ENCODE data around the gene MSH5. TPM values are rescaled to one million over a fixed set of nuclear protein-coding genes. Genes with fewer than 3 reads are reported as not detected.

MSH5 gene
- total and polyA plus RNA-seq, 2 experiments from 2014 or later, result 12.1 to 23.9 TPM

DNA sequence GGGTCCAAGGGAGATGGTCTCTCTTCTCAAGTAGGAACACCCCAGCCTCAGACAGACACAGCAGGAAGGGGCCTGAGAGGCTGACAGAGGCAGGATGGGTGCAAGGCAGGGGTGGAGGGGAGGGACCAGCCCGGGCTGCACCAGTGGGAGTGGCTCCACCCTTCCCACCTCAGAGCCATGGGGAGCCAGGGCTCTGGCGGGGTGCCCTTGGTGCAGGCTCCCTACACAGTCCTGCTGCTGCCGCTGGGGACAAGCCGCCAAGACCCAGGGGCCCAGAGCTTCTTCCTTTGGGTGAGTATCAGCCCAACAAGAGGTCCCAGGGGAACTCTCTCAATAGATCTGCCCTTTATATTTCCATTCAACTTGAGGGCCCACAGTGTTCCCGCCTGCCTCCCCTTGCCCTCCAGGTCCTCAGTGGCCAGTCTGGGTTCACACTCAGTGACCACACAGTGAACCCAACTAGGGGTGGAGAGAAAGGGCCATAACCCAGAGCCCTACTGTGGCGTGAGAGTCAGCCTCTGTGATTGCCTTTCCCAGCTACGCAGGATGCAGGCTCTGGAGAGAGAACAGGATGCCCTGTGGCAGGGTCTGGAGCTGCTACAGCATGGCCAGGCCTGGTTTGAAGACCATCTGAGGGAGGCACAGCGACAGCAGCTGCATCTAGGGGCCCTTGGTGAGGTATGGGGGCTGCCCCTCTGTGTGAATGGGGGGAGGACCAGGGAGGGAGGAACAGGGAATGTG lies 23.2 kb downstream of the MSH5 start:
- Histone ChIP-seq H3K27me3 (ENCODE audit: insufficient read depth) (no peaks in the 10 kb centered on the region), H3K4me2 (no peak overlapping the region), H3K27ac (ENCODE audit: low read depth) (no peak overlapping the region), H3K4me1 (ENCODE audit: insufficient read depth) (peaks cover 14% of the 10 kb centered on the region), H3K79me2 (replicated peaks; ENCODE audit: insufficient read depth) (no peaks in the 10 kb centered on the region), H2AFZ (no peak overlapping the region), H3K9me2 (ENCODE audit: insufficient read depth) (no peaks in the 10 kb centered on the region), H4K20me1 (replicated peaks; ENCODE audit: insufficient read depth) (no peaks in the 10 kb centered on the region), H3K36me3 (ENCODE audit: insufficient read depth) (no peaks in the 10 kb centered on the region), H3K4me3 (no peak overlapping the region), H3F3A (replicated peaks; ENCODE audit: low read depth) (0 out of 2 replicates have a peak, but pooled peaks cover 2% of the 10 kb centered on the region)
- H3K4me1 Mint-ChIP-seq, result peaks cover 24% of the 10 kb centered on the region
- TF ChIP-seq ZNF114 (CRISPR knock-in tag; IDR thresholded peaks at IDR 0.05), result no peak
- TF ChIP-seq POLR2AphosphoS5 (IDR thresholded peaks at IDR 0.05; ENCODE audit: low read depth), result no peak
- H3K9me3 Mint-ChIP-seq, result no peaks in the 10 kb centered on the region; the same call in 2 of the 3 replicates
- no peak for ATAC-seq
- H3K36me3 Mint-ChIP-seq (ENCODE audit: low read depth), result peaks cover 22% of the 10 kb centered on the region
- H3K4me3 Mint-ChIP-seq, result peak overlapping the region; percentile 2; the same call in 1 of the 3 replicates
- no peak for DNase-seq (ENCODE audit: low spot score)
- H3K27ac Mint-ChIP-seq, result peak overlapping the region; percentile 59; the same call in 1 of the 2 replicates
- H3K27me3 Mint-ChIP-seq (ENCODE audit: insufficient read depth, low read depth, poor library complexity), result peaks cover 14% of the 10 kb centered on the region

DNA sequence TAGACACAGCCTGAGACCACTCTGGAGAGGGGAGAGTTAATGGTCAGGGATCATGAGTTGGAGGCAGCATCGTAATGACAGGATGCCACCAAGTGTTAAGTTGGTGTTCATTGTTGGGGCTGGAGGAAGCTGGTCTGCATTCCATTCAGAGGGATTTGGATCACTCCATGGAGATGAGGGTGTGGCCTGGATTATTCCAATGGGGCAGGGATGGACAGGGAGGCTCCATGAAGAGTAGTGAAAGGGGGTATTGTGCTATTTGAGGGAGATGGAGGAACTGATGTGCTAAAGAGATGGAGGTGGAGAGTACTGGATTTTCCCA lies 23.8 kb downstream of the MSH5 start:
- H3K79me2 ChIP-seq (replicated peaks; ENCODE audit: insufficient read depth), result no peaks in the 10 kb centered on the region
- Mint-ChIP-seq H3K4me1 (peaks cover 24% of the 10 kb centered on the region), H3K4me3 (peak overlapping the region; percentile 2; the same call in 1 of the 3 replicates), H3K27me3 (ENCODE audit: insufficient read depth, low read depth, poor library complexity) (peaks cover 15% of the 10 kb centered on the region), H3K9me3 (no peaks in the 10 kb centered on the region; the same call in 2 of the 3 replicates), H3K27ac (peak overlapping the region; percentile 59; the same call in 1 of the 2 replicates), H3K36me3 (ENCODE audit: low read depth) (peaks cover 22% of the 10 kb centered on the region)
- no peaks in the 10 kb centered on the region for H3K27me3 ChIP-seq (ENCODE audit: insufficient read depth)
- 0 out of 2 replicates have a peak, but pooled peaks cover 2% of the 10 kb centered on the region for H3F3A ChIP-seq (replicated peaks; ENCODE audit: low read depth)
- DNase-seq (ENCODE audit: low spot score) (peak; percentile 71), ATAC-seq (peak; percentile 29)
- H3K4me3 ChIP-seq, result no peak overlapping the region
- no peak overlapping the region for H3K4me2 ChIP-seq
- no peak overlapping the region for H2AFZ ChIP-seq
- peaks cover 14% of the 10 kb centered on the region for H3K4me1 ChIP-seq (ENCODE audit: insufficient read depth)
- TF ChIP-seq, protein P1, sequence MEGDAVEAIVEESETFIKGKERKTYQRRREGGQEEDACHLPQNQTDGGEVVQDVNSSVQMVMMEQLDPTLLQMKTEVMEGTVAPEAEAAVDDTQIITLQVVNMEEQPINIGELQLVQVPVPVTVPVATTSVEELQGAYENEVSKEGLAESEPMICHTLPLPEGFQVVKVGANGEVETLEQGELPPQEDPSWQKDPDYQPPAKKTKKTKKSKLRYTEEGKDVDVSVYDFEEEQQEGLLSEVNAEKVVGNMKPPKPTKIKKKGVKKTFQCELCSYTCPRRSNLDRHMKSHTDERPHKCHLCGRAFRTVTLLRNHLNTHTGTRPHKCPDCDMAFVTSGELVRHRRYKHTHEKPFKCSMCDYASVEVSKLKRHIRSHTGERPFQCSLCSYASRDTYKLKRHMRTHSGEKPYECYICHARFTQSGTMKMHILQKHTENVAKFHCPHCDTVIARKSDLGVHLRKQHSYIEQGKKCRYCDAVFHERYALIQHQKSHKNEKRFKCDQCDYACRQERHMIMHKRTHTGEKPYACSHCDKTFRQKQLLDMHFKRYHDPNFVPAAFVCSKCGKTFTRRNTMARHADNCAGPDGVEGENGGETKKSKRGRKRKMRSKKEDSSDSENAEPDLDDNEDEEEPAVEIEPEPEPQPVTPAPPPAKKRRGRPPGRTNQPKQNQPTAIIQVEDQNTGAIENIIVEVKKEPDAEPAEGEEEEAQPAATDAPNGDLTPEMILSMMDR (conservative IDR thresholded peaks at IDR 0.05; ENCODE audit: low read depth in 2 of 2), result peak in 1 of 2 experiments; percentile 17; a peak in 1 of 4 replicates
- TF ChIP-seq ZNF331 (CRISPR knock-in tag; IDR thresholded peaks at IDR 0.05; ENCODE audit: low read depth), result no peak
- no peak for TF ChIP-seq EZH2 (IDR thresholded peaks at IDR 0.05; ENCODE audit: low read depth, unreplicated experiment)
- no peak for TF ChIP-seq EZH2phosphoT487 (IDR thresholded peaks at IDR 0.05; ENCODE audit: unreplicated experiment)
- H3K9me2 ChIP-seq (ENCODE audit: insufficient read depth), result no peaks in the 10 kb centered on the region
- H3K27ac ChIP-seq (ENCODE audit: low read depth), result no peak overlapping the region
- no peaks in the 10 kb centered on the region for H3K36me3 ChIP-seq (ENCODE audit: insufficient read depth)
- H4K20me1 ChIP-seq (replicated peaks; ENCODE audit: insufficient read depth), result no peaks in the 10 kb centered on the region

DNA sequence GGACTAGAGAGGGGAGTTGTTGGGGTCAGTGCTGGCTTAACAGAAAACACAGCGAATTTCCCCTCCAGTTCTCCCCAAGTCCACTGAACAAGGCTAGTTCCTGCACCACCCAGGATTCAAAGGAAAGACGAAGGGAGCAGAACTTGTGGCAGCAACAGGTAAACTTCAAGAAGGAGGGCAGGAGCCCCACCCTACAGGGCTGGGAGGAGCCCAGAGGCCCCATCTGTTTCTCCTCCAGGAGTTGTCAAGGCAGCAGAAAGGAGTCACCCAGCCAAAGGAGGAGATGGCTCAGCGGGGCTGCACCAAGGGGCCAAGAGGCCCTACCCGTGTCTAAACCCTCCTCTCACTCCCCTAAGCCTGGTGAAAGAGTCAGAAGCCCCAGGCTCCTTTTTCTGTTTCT lies 24.4 kb downstream of the MSH5 start:
- Mint-ChIP-seq H3K4me3 (no peak overlapping the region), H3K36me3 (ENCODE audit: low read depth) (peaks cover 18% of the 10 kb centered on the region), H3K27me3 (ENCODE audit: insufficient read depth, low read depth, poor library complexity) (peaks cover 15% of the 10 kb centered on the region), H3K4me1 (peaks cover 24% of the 10 kb centered on the region), H3K27ac (no peak overlapping the region), H3K9me3 (no peaks in the 10 kb centered on the region; the same call in 2 of the 3 replicates)
- Histone ChIP-seq H3K36me3 (ENCODE audit: insufficient read depth) (no peaks in the 10 kb centered on the region), H3F3A (replicated peaks; ENCODE audit: low read depth) (0 out of 2 replicates have a peak, but pooled peaks cover 2% of the 10 kb centered on the region), H3K4me3 (no peak overlapping the region), H2AFZ (no peak overlapping the region), H3K27me3 (ENCODE audit: insufficient read depth) (no peaks in the 10 kb centered on the region), H3K4me1 (ENCODE audit: insufficient read depth) (peaks cover 14% of the 10 kb centered on the region), H3K9me2 (ENCODE audit: insufficient read depth) (no peaks in the 10 kb centered on the region), H3K79me2 (replicated peaks; ENCODE audit: insufficient read depth) (no peaks in the 10 kb centered on the region), H3K4me2 (no peak overlapping the region), H4K20me1 (replicated peaks; ENCODE audit: insufficient read depth) (no peaks in the 10 kb centered on the region), H3K27ac (ENCODE audit: low read depth) (no peak overlapping the region)
- no peak for DNase-seq (ENCODE audit: low spot score)
- ATAC-seq, result no peak
- TF ChIP-seq EZH2phosphoT487 (IDR thresholded peaks at IDR 0.05; ENCODE audit: unreplicated experiment), result no peak
- TF ChIP-seq, protein P1 (conservative IDR thresholded peaks at IDR 0.05; ENCODE audit: low read depth in 2 of 2), result no peak
